Measurements from ENCODE around the gene POLR2E. TPM values are rescaled to one million over a fixed set of nuclear protein-coding genes. Genes with fewer than 3 reads are reported as not detected.

POLR2E gene
- total RNA-seq, 1 experiment from 2014 or later: 183 TPM

- Histone ChIP-seq H3K4me3 (peak overlapping the region; percentile 35), H3K27ac (0 out of 2 replicates have a peak overlapping the region, but pooled peaks have one; percentile 4), H3K9me3 (replicated peaks) (no peaks in the 10 kb centered on the region), H3K27me3 (no peaks in the 10 kb centered on the region), H3K36me3 (no peaks in the 10 kb centered on the region; the same call in 1 of the 2 replicates), H3K4me1 (peaks cover 26% of the 10 kb centered on the region)
- DNase-seq: peak; percentile 80 to 87
These were observed 53.1 kb downstream of the POLR2E start for GRCh38 chr19:1041835-1042685.

- Histone ChIP-seq H3K4me3 (peak overlapping the region; percentile 35), H3K27ac (no peak overlapping the region), H3K36me3 (peaks cover 6% of the 10 kb centered on the region; the same call in 1 of the 2 replicates), H3K4me1 (peaks cover 26% of the 10 kb centered on the region), H3K27me3 (no peaks in the 10 kb centered on the region), H3K9me3 (replicated peaks) (no peaks in the 10 kb centered on the region)
- no peak for DNase-seq
These were observed 53.8 kb downstream of the POLR2E start for GRCh38 chr19:1041272-1041834.

GRCh38 chr19:1040476-1041271, 54.5 kb downstream of the POLR2E start:
- peak; percentile 97 to 98 for DNase-seq
- peaks cover 13% of the 10 kb centered on the region for H3K36me3 ChIP-seq
- H3K4me3 ChIP-seq: peak overlapping the region; percentile 55
- H3K9me3 ChIP-seq (replicated peaks): no peaks in the 10 kb centered on the region
- H3K27ac ChIP-seq: no peak overlapping the region
- no peaks in the 10 kb centered on the region for H3K27me3 ChIP-seq
- peaks cover 26% of the 10 kb centered on the region for H3K4me1 ChIP-seq

- Histone ChIP-seq H3K36me3 (peaks cover 18% of the 10 kb centered on the region), H3K27ac (no peak within 1 kb of the TSS), H3K9me3 (replicated peaks) (no peaks in the 10 kb centered on the region), H3K4me1 (peaks cover 26% of the 10 kb centered on the region), H3K4me3 (peak within 1 kb of the TSS; percentile 55), H3K27me3 (no peaks in the 10 kb centered on the region)
- DNase-seq: peak; percentile 97 to 98
These were observed 55.3 kb downstream of the POLR2E start, which contains the start of gene ABCA7 for GRCh38 chr19:1039646-1040475. TSS of gene ABCA7 (plus strand) at chr19:1040107. CDS start at chr19:1041362, 1,255 bp downstream.

- H3K4me3 ChIP-seq: no peak overlapping the region
- H3K4me1 ChIP-seq: peaks cover 26% of the 10 kb centered on the region
- H3K27me3 ChIP-seq: no peaks in the 10 kb centered on the region
- H3K27ac ChIP-seq: no peak overlapping the region
- peaks cover 18% of the 10 kb centered on the region for H3K36me3 ChIP-seq
- no peaks in the 10 kb centered on the region for H3K9me3 ChIP-seq (replicated peaks)
- no peak for DNase-seq
These were observed 56.1 kb downstream of the POLR2E start for GRCh38 chr19:1038978-1039645.

GRCh38 chr19:1037621-1038064, 57.5 kb downstream of the POLR2E start:
- DNase-seq: no peak
- H3K9me3 ChIP-seq (replicated peaks): no peaks in the 10 kb centered on the region
- H3K27ac ChIP-seq: no peak overlapping the region
- H3K36me3 ChIP-seq: peaks cover 26% of the 10 kb centered on the region
- no peak overlapping the region for H3K4me3 ChIP-seq
- H3K27me3 ChIP-seq: no peaks in the 10 kb centered on the region
- H3K4me1 ChIP-seq: peaks cover 19% of the 10 kb centered on the region

Other genes starting within 250 kb of the POLR2E start
- gene ELANE, start 243.1 kb downstream of the POLR2E start, total RNA-seq (2014; rRNA removed; shearing (Covaris generic)): not detected in 2 replicates
- 0.08 and 0.18 TPM in 2 replicates for gene CFD, start 235.7 kb downstream of the POLR2E start, total RNA-seq (2014; rRNA removed; shearing (Covaris generic))
- 19.6 and 21.3 TPM in 2 replicates for gene MED16, start 202.2 kb downstream of the POLR2E start, total RNA-seq (2014; rRNA removed; shearing (Covaris generic))
- gene RNU6-9, start 201.9 kb downstream of the POLR2E start, total RNA-seq (2014; rRNA removed; shearing (Covaris generic)): not detected in 2 replicates
- gene R3HDM4, start 182.2 kb downstream of the POLR2E start, total RNA-seq (2014; rRNA removed; shearing (Covaris generic)): 18.3 and 19.8 TPM in 2 replicates
- gene KISS1R, start 178.0 kb downstream of the POLR2E start, total RNA-seq (2014; rRNA removed; shearing (Covaris generic)): 0.08 TPM in 1 of 2 replicates, not detected in the other
- 28.7 and 34.8 TPM in 2 replicates for gene ARID3A, start 169.3 kb downstream of the POLR2E start, total RNA-seq (2014; rRNA removed; shearing (Covaris generic))
- gene WDR18, start 111.0 kb downstream of the POLR2E start, total RNA-seq (2014; rRNA removed; shearing (Covaris generic)): 47.5 and 58.9 TPM in 2 replicates
- gene GRIN3B, start 95.0 kb downstream of the POLR2E start, total RNA-seq (2014; rRNA removed; shearing (Covaris generic)): not detected in 2 replicates
- gene TMEM259, start 74.3 kb downstream of the POLR2E start, total RNA-seq (2014; rRNA removed; shearing (Covaris generic)): 61.0 and 66.8 TPM in 2 replicates
- gene RNU6-2, start 73.9 kb downstream of the POLR2E start, total RNA-seq (2014; rRNA removed; shearing (Covaris generic)): not detected in 2 replicates
- gene CNN2, start 68.8 kb downstream of the POLR2E start, total RNA-seq (2014; rRNA removed; shearing (Covaris generic)): 87.2 and 91.4 TPM in 2 replicates
- 7.8 and 11.0 TPM in 2 replicates for gene ABCA7, start 55.3 kb downstream of the POLR2E start, total RNA-seq (2014; rRNA removed; shearing (Covaris generic))
- gene ARHGAP45, start 28.2 kb downstream of the POLR2E start, total RNA-seq (2014; rRNA removed; shearing (Covaris generic)): 2.9 TPM in 2 replicates
- gene GPX4, start 8.6 kb upstream of the POLR2E start, total RNA-seq (2014; rRNA removed; shearing (Covaris generic)): 232 and 290 TPM in 2 replicates
- 15.0 and 17.1 TPM in 2 replicates for gene SBNO2, start 78.9 kb upstream of the POLR2E start, total RNA-seq (2014; rRNA removed; shearing (Covaris generic))
- gene STK11, start 110.4 kb upstream of the POLR2E start, total RNA-seq (2014; rRNA removed; shearing (Covaris generic)): 40.4 and 43.6 TPM in 2 replicates
- 1.2 and 1.9 TPM in 2 replicates for gene CBARP, start 142.6 kb upstream of the POLR2E start, total RNA-seq (2014; rRNA removed; shearing (Covaris generic))
- 25.5 and 32.2 TPM in 2 replicates for gene ATP5F1D, start 146.4 kb upstream of the POLR2E start, total RNA-seq (2014; rRNA removed; shearing (Covaris generic))
- 9.1 TPM in 2 replicates for gene MIDN, start 153.2 kb upstream of the POLR2E start, total RNA-seq (2014; rRNA removed; shearing (Covaris generic))
- gene CIRBP, start 174.0 kb upstream of the POLR2E start, total RNA-seq (2014; rRNA removed; shearing (Covaris generic)): 159 and 181 TPM in 2 replicates
- gene FAM174C, start 180.2 kb upstream of the POLR2E start, total RNA-seq (2014; rRNA removed; shearing (Covaris generic)): 22.3 and 25.1 TPM in 2 replicates
- gene EFNA2, start 190.5 kb upstream of the POLR2E start, total RNA-seq (2014; rRNA removed; shearing (Covaris generic)): 1.0 and 2.8 TPM in 2 replicates

All from SJCRH30 (cell line).